GM04503 (cell line): Measurements from ENCODE around the gene LRRC36.

ENCODE experiments used
- DNase-seq: peaks from one replicate; pipeline ENCODE4 v3.0.0-alpha.2; 2012; ENCODE audit warnings: low read depth

Gene LRRC36

GRCh38 chr16:67426022-67426421, 99.4 kb downstream of the LRRC36 start:
- no peak for DNase-seq

- DNase-seq, result no peak
Measured at GRCh38 chr16:67426950-67427349, 100.3 kb downstream of the LRRC36 start.

DNA sequence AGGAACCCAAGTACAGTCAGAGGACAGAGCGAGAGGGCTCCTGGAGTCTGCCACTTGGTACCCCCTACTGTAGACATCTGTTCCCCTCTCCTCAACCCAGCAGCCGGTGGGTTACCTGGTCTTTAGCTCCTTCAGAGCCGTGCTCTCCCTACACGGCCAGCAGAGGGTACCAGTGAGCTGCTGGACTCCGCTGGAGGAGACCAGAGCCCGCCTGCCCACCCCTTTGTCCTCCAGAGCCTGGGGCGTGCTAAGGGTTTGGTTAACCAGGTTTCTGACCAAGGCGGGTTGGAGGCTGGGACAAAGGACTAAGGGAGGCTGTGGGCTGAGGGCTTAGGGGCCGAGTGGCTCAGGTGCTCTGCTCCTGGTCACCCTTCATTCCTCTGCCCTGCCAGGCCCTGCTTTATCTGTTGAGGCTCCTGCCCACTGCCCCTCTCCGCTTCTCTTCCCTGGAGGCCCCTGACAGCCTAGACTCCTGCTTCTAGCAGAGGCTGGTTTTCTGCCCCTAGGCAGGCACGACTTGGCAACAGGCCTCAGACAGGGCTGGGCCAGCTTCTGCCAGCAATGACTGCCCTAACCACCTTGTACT, 101.6 kb downstream of the LRRC36 start:
- no peak for DNase-seq

DNA sequence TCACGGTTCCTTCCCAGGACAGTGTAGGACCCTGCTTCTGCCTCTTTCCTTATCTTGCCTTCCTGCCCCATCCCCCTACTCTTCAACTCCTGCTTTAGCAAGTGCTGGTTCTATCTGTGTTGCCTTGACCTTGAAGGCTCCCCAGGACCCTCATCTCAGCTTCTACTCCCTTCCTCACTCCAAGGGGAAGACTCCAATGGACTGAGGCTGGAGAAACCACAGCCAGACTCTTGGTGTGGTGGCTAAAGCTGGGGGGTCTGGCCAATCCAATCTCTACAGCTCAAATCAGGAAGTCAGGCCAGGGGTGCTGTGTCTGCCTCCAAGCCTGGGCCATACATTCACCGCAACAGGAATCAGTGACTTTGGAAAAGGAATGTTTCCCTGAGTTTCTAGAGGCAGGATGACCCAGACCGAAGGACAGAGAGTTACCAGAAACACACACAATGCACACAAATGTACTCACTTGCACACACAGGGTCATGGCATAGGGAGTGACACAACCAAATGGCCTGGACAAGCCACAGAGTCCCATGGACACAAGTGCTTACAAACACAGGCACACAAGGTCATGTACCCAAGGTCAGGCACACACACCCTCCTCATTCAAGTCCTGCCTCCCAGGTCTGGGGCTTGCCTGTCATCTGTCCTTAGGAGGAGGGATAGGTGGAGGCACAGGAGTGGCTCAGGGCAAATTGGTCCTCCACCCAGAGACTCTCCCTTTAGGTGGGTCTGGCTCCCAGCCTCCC, 102.6 kb downstream of the LRRC36 start:
- DNase-seq, result no peak

DNA sequence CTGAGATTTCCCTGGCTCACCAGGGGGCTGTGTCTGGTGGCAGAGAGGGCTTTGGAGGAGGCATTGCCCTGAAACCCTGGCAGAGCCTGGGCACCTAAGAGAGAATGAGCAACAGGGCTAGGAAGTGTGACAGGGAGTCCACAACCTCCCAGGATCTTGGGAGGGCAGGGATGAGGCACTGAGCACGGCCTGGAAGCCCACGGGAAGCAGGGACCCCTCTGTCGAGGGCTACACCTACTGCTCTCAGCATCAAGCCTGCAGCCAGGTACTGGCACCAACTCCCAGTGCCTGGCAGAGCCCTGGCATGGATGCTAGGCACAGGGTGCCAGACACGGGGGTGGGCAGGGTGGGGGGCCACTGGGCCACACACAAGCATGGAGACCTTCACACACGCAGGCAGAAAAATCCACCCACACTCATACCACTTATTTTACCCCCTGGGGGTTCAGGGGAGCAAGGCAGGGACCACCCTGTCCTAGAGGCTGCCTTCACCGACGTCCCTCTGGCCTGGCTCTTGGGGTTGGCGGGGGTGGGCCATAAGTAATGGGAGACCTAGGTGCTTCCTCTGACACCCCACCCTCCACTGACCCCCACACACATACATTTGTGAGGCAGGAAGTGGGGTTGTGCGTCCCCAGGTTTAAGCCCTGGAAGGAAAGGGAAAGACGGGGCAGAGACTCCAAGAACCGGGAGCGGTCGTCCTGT, 103.3 kb downstream of the LRRC36 start:
- DNase-seq, result no peak

DNA sequence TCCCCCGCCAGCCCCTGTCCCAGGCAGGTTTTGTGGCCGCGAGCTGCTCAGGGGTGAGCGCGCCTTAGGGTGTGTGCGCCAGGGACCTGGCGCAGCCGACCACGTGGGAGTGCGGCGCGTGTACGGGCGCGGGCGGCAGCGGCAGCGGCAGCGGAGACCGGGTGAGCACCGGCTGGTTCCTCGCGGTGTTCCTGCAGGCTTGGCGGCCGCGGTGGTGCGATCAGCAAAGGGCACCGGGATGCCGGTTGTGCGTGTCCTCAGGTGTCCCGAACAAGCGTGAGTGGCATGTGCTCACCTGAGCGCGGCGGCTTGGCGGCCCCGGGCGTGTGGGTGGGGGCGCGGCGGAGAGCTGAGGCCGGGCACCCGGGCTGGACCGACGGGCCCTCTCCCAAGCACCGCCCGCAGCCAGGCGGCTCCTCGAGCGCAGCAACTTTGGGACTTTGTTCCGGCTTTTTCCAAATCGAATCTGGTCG, 103.9 kb downstream of the LRRC36 start:
- DNase-seq, result no peak

GRCh38 chr16:67430977-67431774, 104.6 kb downstream of the LRRC36 start, which contains the start of gene HSD11B2:
Gene HSD11B2 (plus strand): TSS chr16:67431121. CDS start chr16:67431249, 128 bp downstream.
- no peak for DNase-seq

DNA sequence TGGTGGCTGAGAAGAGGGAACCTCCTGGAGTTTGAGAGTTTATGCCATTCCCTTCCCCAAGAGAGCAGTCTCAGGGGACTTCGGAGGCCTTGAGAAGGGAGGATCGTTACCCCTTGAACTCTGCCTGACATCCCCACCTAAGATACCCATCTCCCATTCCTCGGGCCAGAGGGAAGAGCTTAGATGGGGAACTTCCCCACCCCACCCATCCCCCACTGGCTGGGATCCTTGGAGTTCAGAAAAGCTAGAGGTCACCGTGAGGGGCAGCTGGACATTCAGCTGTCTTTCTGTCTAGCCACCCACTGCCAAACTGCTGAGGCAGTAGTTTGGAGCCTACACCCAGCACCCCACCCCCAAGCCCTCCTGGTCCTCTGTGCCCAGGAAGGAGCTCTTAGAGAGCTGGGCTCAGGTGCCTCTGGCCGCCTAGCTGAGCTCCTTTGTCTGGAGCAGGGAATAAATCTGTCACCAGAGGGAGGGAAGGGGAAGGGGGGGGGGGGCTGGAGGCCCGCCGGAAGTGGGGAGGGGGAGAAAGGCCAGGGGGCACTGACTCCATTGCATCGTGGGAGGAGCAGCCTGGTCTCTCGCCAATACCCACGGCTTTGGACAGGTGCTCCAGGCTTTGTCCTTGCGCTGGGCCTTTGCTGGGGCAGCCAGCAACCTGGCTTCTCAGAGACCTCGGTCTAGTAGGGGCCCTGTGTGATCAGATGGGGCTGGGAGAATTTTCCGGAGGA, 105.3 kb downstream of the LRRC36 start:
- DNase-seq, result no peak

GRCh38 chr16:67432506-67432890, 105.9 kb downstream of the LRRC36 start:
- no peak for DNase-seq

DNA sequence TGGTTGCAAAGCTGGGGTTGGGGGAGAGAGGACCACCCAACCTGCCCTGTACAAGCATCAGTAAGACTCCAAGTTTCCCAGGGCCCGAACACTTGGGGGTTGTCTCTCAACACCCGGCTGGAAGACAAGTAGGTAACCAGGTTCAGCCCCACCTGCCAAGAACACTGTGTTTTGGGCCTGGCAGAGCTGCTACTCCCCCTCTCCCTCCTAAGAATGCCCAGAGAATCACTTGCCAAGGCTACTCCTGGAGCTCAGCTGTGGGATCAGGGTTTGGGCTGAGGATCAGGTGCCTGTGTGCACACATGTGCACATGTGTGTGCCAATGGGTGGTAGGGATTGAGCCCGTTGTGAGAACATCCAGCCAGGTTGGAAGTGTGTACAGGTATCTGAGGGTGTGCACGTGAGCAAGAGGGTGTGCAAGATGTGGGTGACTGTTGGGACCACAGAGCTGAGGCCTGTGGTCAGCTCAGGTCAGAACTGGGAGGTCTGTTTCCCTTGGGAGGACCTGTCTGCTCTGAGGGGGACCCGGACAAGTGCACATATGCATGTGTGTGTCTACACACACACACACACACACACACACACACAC, 106.6 kb downstream of the LRRC36 start:
- no peak for DNase-seq
